Upper lobe of left lung (tissue), 4 donors: Measurements from ENCODE around the gene TJP2.

ENCODE experiments used
- CTCF ChIP-seq, 6 experiments: fragments of 450-650 bp in 4 of 6; fragments of 200-600 bp in 2 of 6; sonication (generic) in 2 of 6; IDR thresholded peaks; one replicate each; pipeline ENCODE4 v1.5.1; 2016 to 2019; ENCODE audit warnings: antibody characterized with exemption in 6 of 6
- EP300 ChIP-seq, 4 donors: sonication (generic); formaldehyde crosslinking; IDR thresholded peaks; one replicate each; pipeline ENCODE4 v1.5.1; 2017; ENCODE audit warnings: antibody characterized with exemption in 4 of 4, control low read depth in 2 of 4
- POLR2A ChIP-seq, 4 donors: fragments of 450-650 bp; IDR thresholded peaks; one replicate each; pipeline ENCODE4 v1.5.1; 2016 to 2017; ENCODE audit warnings: antibody characterized with exemption in 4 of 4, mild to moderate bottlenecking in 2 of 4

- TF ChIP-seq CTCF (IDR thresholded peaks at IDR 0.05) (no peak), POLR2A (IDR thresholded peaks at IDR 0.05) (no peak), EP300 (IDR thresholded peaks at IDR 0.05) (no peak)
Measured at GRCh38 chr9:69258551-69258950, 84.5 kb downstream of the TJP2 start.
